ENCODE data around the gene ZNF212. TPM values are rescaled to one million over a fixed set of nuclear protein-coding genes. Genes with fewer than 3 reads are reported as not detected.

ZNF212 gene
- total RNA-seq, 2 donors from 2014 or later: 12.1 to 15.3 TPM

- no peaks in the 10 kb centered on the region for H3K27me3 Mint-ChIP-seq
- H3K36me3 Mint-ChIP-seq (ENCODE audit: low read depth): no peaks in the 10 kb centered on the region
- no peak overlapping the region for H3K27ac Mint-ChIP-seq
- no peak for DNase-seq
- H3K4me1 Mint-ChIP-seq: peaks cover 34% of the 10 kb centered on the region
- no peaks in the 10 kb centered on the region for H3K9me3 ChIP-seq (ENCODE audit: control insufficient read depth, low read length, poor library complexity, severe bottlenecking)
- no peak for ATAC-seq
- no peak overlapping the region for H3K4me3 Mint-ChIP-seq
Observed at GRCh38 chr7:149287622-149288021, 48.2 kb downstream of the ZNF212 start.

GRCh38 chr7:149289262-149289661 lies 49.8 kb downstream of the ZNF212 start:
- H3K4me3 Mint-ChIP-seq: no peak overlapping the region
- DNase-seq (no peak), ATAC-seq (no peak)

GRCh38 chr7:149289856-149290255 lies 50.4 kb downstream of the ZNF212 start:
- DNase-seq (no peak), ATAC-seq (no peak)
- no peaks in the 10 kb centered on the region for H3K9me3 ChIP-seq (ENCODE audit: control insufficient read depth, low read length, poor library complexity, severe bottlenecking)
- H3K4me3 Mint-ChIP-seq: no peak overlapping the region
- H3K36me3 Mint-ChIP-seq (ENCODE audit: low read depth): no peaks in the 10 kb centered on the region
- H3K4me1 Mint-ChIP-seq: peaks cover 28% of the 10 kb centered on the region
- no peaks in the 10 kb centered on the region for H3K27me3 Mint-ChIP-seq
- no peak overlapping the region for H3K27ac Mint-ChIP-seq

More at GRCh38 chr7:149289262-149289661, 49.8 kb downstream of the ZNF212 start:
- H3K4me1 Mint-ChIP-seq: peaks cover 34% of the 10 kb centered on the region
- H3K36me3 Mint-ChIP-seq (ENCODE audit: low read depth): no peaks in the 10 kb centered on the region
- no peaks in the 10 kb centered on the region for H3K9me3 ChIP-seq (ENCODE audit: control insufficient read depth, low read length, poor library complexity, severe bottlenecking)
- H3K27ac Mint-ChIP-seq: no peak overlapping the region
- H3K27me3 Mint-ChIP-seq: no peaks in the 10 kb centered on the region

GRCh38 chr7:149291036-149291780 lies 51.8 kb downstream of the ZNF212 start:
- H3K9me3 ChIP-seq (ENCODE audit: control insufficient read depth, low read length, poor library complexity, severe bottlenecking): no peaks in the 10 kb centered on the region
- Mint-ChIP-seq H3K36me3 (ENCODE audit: low read depth) (no peaks in the 10 kb centered on the region), H3K4me1 (peaks cover 17% of the 10 kb centered on the region), H3K27ac (no peak overlapping the region), H3K27me3 (no peaks in the 10 kb centered on the region), H3K4me3 (no peak overlapping the region)
- no peak for ATAC-seq
- no peak for DNase-seq

- ATAC-seq (no peak), DNase-seq (no peak)
- no peaks in the 10 kb centered on the region for H3K9me3 ChIP-seq (ENCODE audit: control insufficient read depth, low read length, poor library complexity, severe bottlenecking)
- Mint-ChIP-seq H3K27ac (no peak overlapping the region), H3K4me3 (no peak overlapping the region), H3K36me3 (ENCODE audit: low read depth) (no peaks in the 10 kb centered on the region), H3K27me3 (no peaks in the 10 kb centered on the region), H3K4me1 (peaks cover 12% of the 10 kb centered on the region)
Observed at GRCh38 chr7:149291781-149292461, 52.5 kb downstream of the ZNF212 start.

GRCh38 chr7:149292462-149292823 lies 53.0 kb downstream of the ZNF212 start:
- Mint-ChIP-seq H3K4me1 (peaks cover 9% of the 10 kb centered on the region), H3K27ac (no peak overlapping the region), H3K27me3 (no peaks in the 10 kb centered on the region), H3K4me3 (no peak overlapping the region), H3K36me3 (ENCODE audit: low read depth) (no peaks in the 10 kb centered on the region)
- no peaks in the 10 kb centered on the region for H3K9me3 ChIP-seq (ENCODE audit: control insufficient read depth, low read length, poor library complexity, severe bottlenecking)
- DNase-seq (no peak), ATAC-seq (no peak)

- Mint-ChIP-seq H3K27ac (no peak overlapping the region), H3K4me1 (peaks cover 5% of the 10 kb centered on the region)
Observed at GRCh38 chr7:149293338-149293737, 53.9 kb downstream of the ZNF212 start.

GRCh38 chr7:149293946-149294633 lies 54.6 kb downstream of the ZNF212 start:
- no peak overlapping the region for H3K4me3 Mint-ChIP-seq
- no peaks in the 10 kb centered on the region for H3K9me3 ChIP-seq (ENCODE audit: control insufficient read depth, low read length, poor library complexity, severe bottlenecking)
- no peak overlapping the region for H3K27ac Mint-ChIP-seq
- no peaks in the 10 kb centered on the region for H3K27me3 Mint-ChIP-seq
- H3K4me1 Mint-ChIP-seq: peaks cover 5% of the 10 kb centered on the region
- H3K36me3 Mint-ChIP-seq (ENCODE audit: low read depth): no peaks in the 10 kb centered on the region
- DNase-seq (no peak), ATAC-seq (no peak)

More at GRCh38 chr7:149293338-149293737, 53.9 kb downstream of the ZNF212 start:
- ATAC-seq (no peak), DNase-seq (no peak)
- H3K9me3 ChIP-seq (ENCODE audit: control insufficient read depth, low read length, poor library complexity, severe bottlenecking): no peaks in the 10 kb centered on the region
- H3K4me3 Mint-ChIP-seq: no peak overlapping the region
- no peaks in the 10 kb centered on the region for H3K27me3 Mint-ChIP-seq
- H3K36me3 Mint-ChIP-seq (ENCODE audit: low read depth): no peaks in the 10 kb centered on the region

- no peak for ATAC-seq
- DNase-seq: no peak
- Mint-ChIP-seq H3K4me3 (no peak overlapping the region), H3K27ac (no peak overlapping the region), H3K4me1 (peaks cover 5% of the 10 kb centered on the region), H3K36me3 (ENCODE audit: low read depth) (no peaks in the 10 kb centered on the region), H3K27me3 (no peaks in the 10 kb centered on the region)
- H3K9me3 ChIP-seq (ENCODE audit: control insufficient read depth, low read length, poor library complexity, severe bottlenecking): no peaks in the 10 kb centered on the region
Observed at GRCh38 chr7:149294634-149295480, 55.4 kb downstream of the ZNF212 start.

GRCh38 chr7:149295481-149295850 lies 56.0 kb downstream of the ZNF212 start:
- Mint-ChIP-seq H3K36me3 (ENCODE audit: low read depth) (no peaks in the 10 kb centered on the region), H3K27ac (no peak overlapping the region), H3K27me3 (no peaks in the 10 kb centered on the region), H3K4me3 (no peak overlapping the region), H3K4me1 (peaks cover 5% of the 10 kb centered on the region)
- DNase-seq: no peak
- no peak for ATAC-seq
- no peaks in the 10 kb centered on the region for H3K9me3 ChIP-seq (ENCODE audit: control insufficient read depth, low read length, poor library complexity, severe bottlenecking)

- H3K4me3 Mint-ChIP-seq: no peak overlapping the region
- no peak for DNase-seq
- ATAC-seq: no peak
- H3K36me3 Mint-ChIP-seq (ENCODE audit: low read depth): no peaks in the 10 kb centered on the region
- peaks cover 5% of the 10 kb centered on the region for H3K4me1 Mint-ChIP-seq
- no peaks in the 10 kb centered on the region for H3K27me3 Mint-ChIP-seq
- H3K27ac Mint-ChIP-seq: no peak overlapping the region
- no peaks in the 10 kb centered on the region for H3K9me3 ChIP-seq (ENCODE audit: control insufficient read depth, low read length, poor library complexity, severe bottlenecking)
Observed at GRCh38 chr7:149296368-149296767, 56.9 kb downstream of the ZNF212 start.

- H3K9me3 ChIP-seq (ENCODE audit: control insufficient read depth, low read length, poor library complexity, severe bottlenecking): no peaks in the 10 kb centered on the region
- DNase-seq (no peak), ATAC-seq (no peak)
- Mint-ChIP-seq H3K4me3 (no peak overlapping the region), H3K4me1 (peaks cover 5% of the 10 kb centered on the region), H3K27ac (peak overlapping the region; percentile 62), H3K36me3 (ENCODE audit: low read depth) (no peaks in the 10 kb centered on the region), H3K27me3 (no peaks in the 10 kb centered on the region)
Observed at GRCh38 chr7:149297034-149297755, 57.7 kb downstream of the ZNF212 start.

Measured in T-helper 17 cell (primary cell).